ENCODE measurements around the gene APMAP. TPM values are rescaled to one million over a fixed set of nuclear protein-coding genes. Genes with fewer than 3 reads are reported as not detected.
A peak's percentile ranks its signal among the peaks of the same experiment; 100 is the strongest.

APMAP gene
- total RNA-seq, 2 experiments from 2014 or later, result 45.5 to 46.6 TPM

DNA sequence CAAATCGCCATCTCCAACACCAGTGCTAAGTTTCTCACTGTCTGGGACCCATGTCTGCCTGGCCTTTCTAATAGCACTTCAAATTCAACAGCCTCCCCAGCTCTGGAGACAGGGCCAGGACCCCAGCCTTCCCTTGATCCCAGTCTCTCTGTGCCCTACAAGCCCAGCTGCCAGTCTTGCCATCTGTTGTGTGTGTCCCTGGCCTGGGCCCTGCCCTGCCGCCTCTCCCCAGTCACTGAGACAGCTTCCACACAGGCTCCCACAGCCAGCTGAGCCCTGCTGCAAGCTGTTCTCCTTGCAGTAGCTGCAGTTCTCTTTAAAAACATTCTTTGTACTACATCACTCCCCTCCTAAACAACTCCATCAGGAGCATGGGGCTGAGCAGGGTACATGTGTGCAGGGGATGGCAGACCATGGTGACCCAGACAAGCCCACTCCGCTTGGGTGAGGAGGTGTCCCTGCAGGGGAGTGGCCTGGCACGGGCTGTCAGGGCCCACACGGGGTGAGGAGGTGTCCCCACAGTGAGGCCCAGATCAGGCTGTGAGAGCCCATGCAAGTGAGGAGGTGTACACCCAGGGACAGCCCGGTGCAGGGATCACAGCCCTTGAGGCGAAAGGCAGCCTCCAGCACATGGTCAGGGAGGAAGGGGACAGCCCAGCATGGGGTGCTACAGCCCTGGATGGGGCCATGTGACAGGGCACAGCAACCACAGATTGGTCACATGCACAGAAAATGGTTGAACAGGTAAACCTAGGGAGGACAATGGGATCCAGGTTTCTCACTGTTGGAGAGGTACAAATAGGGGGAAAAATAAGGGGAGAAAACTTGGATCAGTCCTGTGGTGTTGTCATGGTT lies 27.3 kb downstream of the APMAP start:
- peaks cover 33% of the 10 kb centered on the region for H3K4me1 Mint-ChIP-seq (ENCODE audit: low read depth)
- intact Hi-C loops (cut with micrococcal nuclease), result no loop called here
- no peaks in the 10 kb centered on the region for H3K9me3 Mint-ChIP-seq

GRCh38 chr20:24964506-24964840 lies 28.1 kb downstream of the APMAP start:
- Mint-ChIP-seq H3K9me3 (no peaks in the 10 kb centered on the region), H3K27me3 (no peaks in the 10 kb centered on the region), H3K36me3 (peaks cover 57% of the 10 kb centered on the region), H3K4me3 (no peak overlapping the region), H3K4me1 (ENCODE audit: low read depth) (peaks cover 38% of the 10 kb centered on the region), H3K27ac (peak overlapping the region; percentile 47)
- ChIA-PET POLR2A (interaction anchor here (1.9 kb wide), 1 partner anchor 15 kb away, joined by 8 read pairs; the partner anchor contains the start of gene CST7), CTCF (interaction anchor here (1.3 kb wide), 1 partner anchor 9 kb away, joined by 9 read pairs; no protein-coding TSS in a partner anchor)
- intact Hi-C loops (cut with micrococcal nuclease), result no loop called here
- DNase-seq, result no peak

More for the DNA sequence above, 27.3 kb downstream of the APMAP start:
- Mint-ChIP-seq H3K4me3 (no peak overlapping the region), H3K27ac (peak overlapping the region; percentile 47), H3K36me3 (peaks cover 59% of the 10 kb centered on the region), H3K27me3 (no peaks in the 10 kb centered on the region)
- CTCF ChIA-PET, result interaction anchor here (1.3 kb wide), 1 partner anchor 10 kb away, joined by 9 read pairs; no protein-coding TSS in a partner anchor
- POLR2A ChIA-PET, result interaction anchor here (1.9 kb wide), 1 partner anchor 16 kb away, joined by 8 read pairs; the partner anchor contains the start of gene CST7
- DNase-seq, result no peak

GRCh38 chr20:24963672-24964505 lies 28.7 kb downstream of the APMAP start:
- H3K4me1 Mint-ChIP-seq (ENCODE audit: low read depth), result peaks cover 38% of the 10 kb centered on the region
- no peaks in the 10 kb centered on the region for H3K27me3 Mint-ChIP-seq
- intact Hi-C loops (cut with micrococcal nuclease), result no loop called here
- peaks cover 59% of the 10 kb centered on the region for H3K36me3 Mint-ChIP-seq
- H3K27ac Mint-ChIP-seq, result peak overlapping the region; percentile 47
- H3K4me3 Mint-ChIP-seq, result no peak overlapping the region
- ChIA-PET CTCF (interaction anchor here (1.3 kb wide), 1 partner anchor 9 kb away, joined by 9 read pairs; no protein-coding TSS in a partner anchor), POLR2A (interaction anchor here (1.9 kb wide), 1 partner anchor 15 kb away, joined by 8 read pairs; the partner anchor contains the start of gene CST7)
- no peaks in the 10 kb centered on the region for H3K9me3 Mint-ChIP-seq
- DNase-seq, result no peak

- intact Hi-C loops (cut with micrococcal nuclease), result no loop called here
- H3K36me3 Mint-ChIP-seq, result peaks cover 49% of the 10 kb centered on the region
- no peak for DNase-seq
- POLR2A ChIA-PET, result interaction anchor here (0.6 kb wide), 1 partner anchor 198 kb away, joined by 3 read pairs; no protein-coding TSS in a partner anchor
- peaks cover 38% of the 10 kb centered on the region for H3K4me1 Mint-ChIP-seq (ENCODE audit: low read depth)
- no peak overlapping the region for H3K4me3 Mint-ChIP-seq
- H3K9me3 Mint-ChIP-seq, result no peaks in the 10 kb centered on the region
- CTCF ChIA-PET, result no interaction called here
- no peak overlapping the region for H3K27ac Mint-ChIP-seq
- no peaks in the 10 kb centered on the region for H3K27me3 Mint-ChIP-seq
Observed at GRCh38 chr20:24962510-24962909, 30.0 kb downstream of the APMAP start.

- DNase-seq, result no peak
- intact Hi-C loops (cut with micrococcal nuclease), result no loop called here
- H3K36me3 Mint-ChIP-seq, result peaks cover 46% of the 10 kb centered on the region
- no peak overlapping the region for H3K4me3 Mint-ChIP-seq
- no peaks in the 10 kb centered on the region for H3K9me3 Mint-ChIP-seq
- no peaks in the 10 kb centered on the region for H3K27me3 Mint-ChIP-seq
- ChIA-PET CTCF (no interaction called here), POLR2A (interaction anchor here (0.6 kb wide), 1 partner anchor 198 kb away, joined by 3 read pairs; no protein-coding TSS in a partner anchor)
- H3K4me1 Mint-ChIP-seq (ENCODE audit: low read depth), result peaks cover 38% of the 10 kb centered on the region
- peak overlapping the region; percentile 69 for H3K27ac Mint-ChIP-seq
Observed at GRCh38 chr20:24962182-24962492, 30.4 kb downstream of the APMAP start.

GRCh38 chr20:24961384-24962181 lies 31.0 kb downstream of the APMAP start:
- H3K27me3 Mint-ChIP-seq, result no peaks in the 10 kb centered on the region
- peak overlapping the region; percentile 69 for H3K27ac Mint-ChIP-seq
- POLR2A ChIA-PET, result interaction anchor here (0.6 to 1.3 kb wide), 2 partner anchors 12 to 199 kb away, joined by 3 to 7 read pairs; partner anchors contain the start of gene CST7
- H3K4me1 Mint-ChIP-seq (ENCODE audit: low read depth), result peaks cover 38% of the 10 kb centered on the region
- DNase-seq, result no peak
- intact Hi-C loops (cut with micrococcal nuclease), result no loop called here
- H3K36me3 Mint-ChIP-seq, result peaks cover 46% of the 10 kb centered on the region
- H3K9me3 Mint-ChIP-seq, result no peaks in the 10 kb centered on the region
- no peak overlapping the region for H3K4me3 Mint-ChIP-seq
- CTCF ChIA-PET, result interaction anchor here (1.1 kb wide), 2 partner anchors 9 to 30 kb away, joined by 3 to 4 read pairs; no protein-coding TSS in a partner anchor

- CTCF ChIA-PET, result interaction anchor here (1.1 kb wide), 3 partner anchors 9 to 29 kb away, joined by 3 to 4 read pairs (median 3); partner anchors contain the start of gene CST7
- peak overlapping the region; percentile 69 for H3K27ac Mint-ChIP-seq
Observed at GRCh38 chr20:24960861-24961260, 31.7 kb downstream of the APMAP start.

DNA sequence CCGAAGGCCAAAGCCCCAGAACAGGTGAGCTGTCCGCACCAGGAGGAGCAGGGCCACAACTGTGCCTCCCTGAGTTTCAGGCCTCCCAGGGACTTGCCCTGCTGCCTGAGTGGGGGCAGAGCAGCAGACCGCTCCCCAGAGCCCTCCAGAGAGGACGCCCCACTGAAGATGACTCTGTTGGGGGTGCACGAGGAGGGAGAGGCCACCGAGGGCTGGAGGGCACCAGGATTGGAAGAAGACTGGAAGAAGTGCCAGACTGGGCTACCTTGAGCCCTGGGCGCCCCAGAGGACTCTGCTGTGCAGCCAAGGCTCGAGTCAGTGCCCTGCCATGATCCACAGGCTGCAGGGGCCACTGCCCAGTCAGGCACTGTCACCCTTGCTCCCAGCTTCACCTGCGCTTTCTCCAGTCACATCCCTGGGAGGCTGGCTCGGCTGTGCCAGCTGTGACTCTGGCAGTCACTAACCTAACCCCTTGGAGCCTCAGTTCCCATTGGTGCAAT lies 32.2 kb downstream of the APMAP start:
- intact Hi-C loops (cut with micrococcal nuclease), result no loop called here
- CTCF ChIA-PET, result interaction anchor here (1.1 kb wide), 3 partner anchors 8 to 29 kb away, joined by 3 to 4 read pairs (median 3); partner anchors contain the start of gene CST7

More at GRCh38 chr20:24960861-24961260, 31.7 kb downstream of the APMAP start:
- H3K36me3 Mint-ChIP-seq, result peaks cover 46% of the 10 kb centered on the region
- H3K9me3 Mint-ChIP-seq, result no peaks in the 10 kb centered on the region
- no peaks in the 10 kb centered on the region for H3K27me3 Mint-ChIP-seq
- POLR2A ChIA-PET, result interaction anchor here (1.3 kb wide), 1 partner anchor 12 kb away, joined by 7 read pairs; the partner anchor contains the start of gene CST7
- H3K4me3 Mint-ChIP-seq, result no peak overlapping the region
- peaks cover 38% of the 10 kb centered on the region for H3K4me1 Mint-ChIP-seq (ENCODE audit: low read depth)
- DNase-seq, result no peak
- intact Hi-C loops (cut with micrococcal nuclease), result no loop called here

GRCh38 chr20:24959591-24960301 lies 32.8 kb downstream of the APMAP start:
- no peaks in the 10 kb centered on the region for H3K9me3 Mint-ChIP-seq
- peaks cover 40% of the 10 kb centered on the region for H3K36me3 Mint-ChIP-seq
- intact Hi-C loops (cut with micrococcal nuclease), result no loop called here

More for the DNA sequence above, 32.2 kb downstream of the APMAP start:
- no peak for DNase-seq
- Mint-ChIP-seq H3K9me3 (no peaks in the 10 kb centered on the region), H3K4me3 (no peak overlapping the region), H3K36me3 (peaks cover 41% of the 10 kb centered on the region), H3K27ac (peak overlapping the region; percentile 69), H3K27me3 (no peaks in the 10 kb centered on the region), H3K4me1 (ENCODE audit: low read depth) (peaks cover 42% of the 10 kb centered on the region)
- POLR2A ChIA-PET, result interaction anchor here (1.3 kb wide), 1 partner anchor 11 kb away, joined by 7 read pairs; the partner anchor contains the start of gene CST7

DNA sequence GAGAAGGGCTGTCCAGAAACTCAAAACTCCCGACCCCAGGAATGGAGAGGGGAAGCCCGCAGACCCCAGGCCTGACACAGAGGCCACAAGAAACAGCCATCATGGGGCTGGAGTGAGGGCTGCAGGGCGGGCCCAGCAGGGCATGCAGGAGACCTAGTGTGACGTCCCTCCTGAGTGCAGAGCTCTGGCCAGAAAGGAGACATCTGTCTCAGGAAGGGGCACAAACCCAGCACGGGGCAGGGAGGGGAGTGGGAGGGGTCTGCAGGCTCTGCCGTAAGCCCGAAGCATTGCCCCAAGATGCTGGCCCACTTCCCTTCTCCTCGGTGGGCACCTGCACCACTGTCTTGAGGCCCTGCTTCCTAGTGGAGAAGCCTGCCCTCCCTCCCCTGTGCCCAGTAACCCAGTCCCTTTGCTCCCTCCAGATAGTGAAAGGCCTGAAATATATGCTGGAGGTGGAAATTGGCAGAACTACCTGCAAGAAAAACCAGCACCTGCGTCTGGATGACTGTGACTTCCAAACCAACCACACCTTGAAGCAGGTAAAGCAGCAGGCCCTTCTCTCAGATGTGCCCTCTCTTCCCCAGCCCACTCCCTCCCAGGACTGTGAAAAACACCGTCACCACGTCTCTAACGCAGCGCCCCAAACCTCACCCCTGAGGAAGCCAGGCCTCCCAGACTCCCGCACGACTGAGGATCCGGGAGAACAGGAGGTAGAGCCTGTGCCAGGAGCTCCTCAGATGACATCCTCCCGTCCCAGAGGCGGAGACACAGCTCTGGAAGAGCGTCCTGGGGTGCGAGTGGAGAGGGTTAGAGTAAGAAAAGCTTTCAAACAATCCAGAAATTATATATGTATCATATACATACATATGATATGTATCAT lies 33.8 kb downstream of the APMAP start:
- no peaks in the 10 kb centered on the region for H3K27me3 Mint-ChIP-seq
- POLR2A ChIA-PET, result no interaction called here
- CTCF ChIA-PET, result no interaction called here
- peaks cover 43% of the 10 kb centered on the region for H3K36me3 Mint-ChIP-seq
- no peak overlapping the region for H3K4me3 Mint-ChIP-seq
- H3K4me1 Mint-ChIP-seq (ENCODE audit: low read depth), result peaks cover 43% of the 10 kb centered on the region
- intact Hi-C loops (cut with micrococcal nuclease), result no loop called here
- H3K27ac Mint-ChIP-seq, result peak overlapping the region; percentile 51
- DNase-seq, result no peak
- no peaks in the 10 kb centered on the region for H3K9me3 Mint-ChIP-seq

More at GRCh38 chr20:24959591-24960301, 32.8 kb downstream of the APMAP start:
- Mint-ChIP-seq H3K4me3 (no peak overlapping the region), H3K27ac (peak overlapping the region; percentile 60), H3K27me3 (no peaks in the 10 kb centered on the region), H3K4me1 (ENCODE audit: low read depth) (peaks cover 42% of the 10 kb centered on the region)
- CTCF ChIA-PET, result interaction anchor here (1.1 kb wide), 1 partner anchor 10 kb away, joined by 3 read pairs; the partner anchor contains the start of gene CST7
- POLR2A ChIA-PET, result interaction anchor here (1.3 kb wide), 1 partner anchor 11 kb away, joined by 7 read pairs; the partner anchor contains the start of gene CST7
- DNase-seq, result no peak

All from activated CD4-positive, alpha-beta memory T cell treated with anti-CD3 and anti-CD28 coated beads for 36 hours (primary cell).